GM18870 (cell line): ENCODE measurements around the gene GPR25.

Experiments used
- ATAC-seq: cut with Tn5 transposase; IDR thresholded peaks from one replicate; pipeline ENCODE4 v1.9.1; 2021; ENCODE audit warnings: moderate library complexity; ENCODE audit not compliant: unreplicated experiment

GPR25 gene

DNA sequence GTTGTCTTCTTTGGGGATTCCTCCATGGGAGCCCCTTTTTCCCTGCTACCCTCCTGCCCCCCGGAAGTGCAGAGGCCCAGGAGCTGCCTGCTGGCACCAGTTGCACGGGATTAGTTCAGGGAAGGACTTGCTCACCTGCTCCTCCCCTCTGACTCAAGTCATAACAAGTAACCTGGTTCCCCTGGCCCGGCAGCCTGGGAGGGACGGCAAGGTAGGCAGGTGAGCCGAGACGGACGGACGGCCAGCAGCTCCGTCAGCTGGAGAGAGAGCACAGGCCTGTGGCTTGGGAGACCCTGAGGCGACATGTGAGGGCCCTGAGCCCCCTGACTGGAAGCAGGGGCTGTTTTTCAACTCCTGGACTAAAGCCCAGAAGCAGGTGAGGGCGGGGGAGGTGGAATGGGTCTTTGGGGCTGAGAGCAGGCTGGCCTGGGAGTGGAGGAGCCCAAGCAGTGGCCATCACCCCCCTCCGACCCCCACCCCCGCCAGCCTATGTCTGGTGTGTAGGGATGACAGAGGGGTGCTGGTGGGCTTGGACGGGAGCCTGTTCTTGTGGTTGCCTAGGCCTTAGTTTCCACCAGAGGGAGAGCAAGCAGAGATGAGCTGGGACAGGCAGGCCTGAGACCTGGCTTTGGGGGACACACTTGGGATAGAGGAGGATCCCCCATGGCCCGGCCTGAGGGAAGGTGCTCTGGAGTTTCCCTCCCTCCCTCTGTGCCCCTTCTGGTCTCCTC lies 22.1 kb downstream of the GPR25 start, which contains the start of gene INAVA:
Gene INAVA, plus strand, starts transcription at position 189 of the 731 bp plus-strand sequence. CDS start 3,501 bp downstream, outside the sequence.
- ATAC-seq: no peak

DNA sequence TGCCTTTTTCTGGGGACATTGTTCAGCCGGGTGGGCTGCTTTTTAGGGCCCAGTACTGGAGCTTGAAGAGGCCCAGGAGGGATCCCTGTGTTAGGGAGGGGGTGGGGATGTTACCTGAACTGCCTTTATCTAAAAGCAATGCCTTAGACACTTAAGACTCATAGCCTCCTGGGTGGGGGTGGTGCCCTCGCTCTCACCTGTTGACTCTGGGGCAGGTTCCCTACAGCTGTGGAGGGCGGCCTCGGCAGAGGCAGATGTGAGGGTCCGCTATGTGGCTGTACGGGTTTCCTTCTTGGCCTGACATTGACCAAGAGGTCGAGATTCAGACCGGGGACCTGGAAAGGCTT lies 22.6 kb downstream of the GPR25 start:
- ATAC-seq: no peak

DNA sequence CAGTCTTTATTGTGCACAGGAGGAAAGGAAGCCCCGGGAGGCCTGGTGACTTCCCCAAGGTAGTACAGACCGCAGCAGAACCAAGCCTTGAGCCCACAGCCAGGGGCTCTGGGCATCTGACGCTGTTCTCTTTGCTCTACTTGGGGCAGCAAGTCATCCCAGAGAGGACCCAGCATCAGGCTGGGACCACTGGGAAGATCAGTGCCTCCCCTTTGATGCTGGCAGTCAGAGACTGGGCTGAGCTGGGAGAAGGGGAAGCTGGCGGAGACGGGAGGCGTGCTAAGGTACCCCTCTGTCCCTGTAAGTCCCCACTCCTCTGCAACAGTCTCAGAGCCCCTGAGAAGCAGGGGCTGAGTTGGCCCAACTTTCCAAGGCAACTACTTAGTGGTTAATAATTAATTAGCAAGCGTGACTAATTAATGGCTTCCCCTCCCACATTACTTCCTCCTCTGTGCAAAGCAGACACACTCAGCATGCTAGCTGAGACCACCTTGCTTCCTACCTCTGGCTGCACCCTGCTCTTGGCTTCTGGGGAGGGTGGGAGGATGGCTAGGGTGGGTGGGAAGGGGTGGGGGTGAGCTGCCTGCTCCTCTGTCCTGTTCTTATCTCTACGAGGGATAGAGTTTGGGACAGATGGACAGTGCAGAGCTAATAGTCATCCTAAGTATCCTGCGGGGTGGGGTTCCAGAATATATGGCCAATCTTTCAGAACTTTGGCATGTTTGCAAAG lies 23.2 kb downstream of the GPR25 start:
- ATAC-seq: peak; percentile 56

DNA sequence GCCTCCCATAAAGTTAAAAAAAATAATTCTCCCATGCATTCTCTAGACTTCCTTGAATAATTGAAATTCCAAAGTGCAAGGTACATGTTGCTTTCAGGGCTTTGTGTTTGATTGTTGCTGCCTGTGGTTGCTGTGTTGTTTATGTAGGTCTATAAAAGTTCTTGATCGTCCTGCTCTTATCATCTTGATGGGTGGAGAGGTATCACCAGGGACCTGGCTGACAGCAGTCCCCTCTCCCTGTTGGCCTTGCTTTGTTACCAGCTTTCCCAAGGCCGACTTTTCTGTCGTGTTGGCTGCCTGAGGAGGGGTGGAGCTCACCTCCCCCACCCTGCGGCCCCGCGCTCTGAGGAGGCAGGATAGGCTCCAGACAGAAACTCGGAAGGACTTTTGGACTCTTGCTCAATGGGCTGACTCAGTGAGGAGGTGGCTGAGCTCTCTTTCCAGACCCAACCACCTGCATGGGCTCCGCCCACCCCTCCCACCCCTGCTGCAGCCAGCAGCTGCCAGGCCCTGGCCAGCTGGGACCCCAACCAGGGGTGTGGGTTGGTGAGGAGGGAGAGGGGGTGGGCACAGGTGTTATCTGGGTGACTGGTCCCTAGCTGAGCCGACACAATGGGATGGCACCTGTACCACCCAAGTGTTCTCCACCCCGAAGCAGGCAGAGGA lies 23.9 kb downstream of the GPR25 start:
- ATAC-seq: no peak

- no peak for ATAC-seq
These were observed 24.5 kb downstream of the GPR25 start for GRCh38 chr1:200897259-200897658.

GRCh38 chr1:200899015-200899386 lies 26.2 kb downstream of the GPR25 start:
- ATAC-seq: no peak

DNA sequence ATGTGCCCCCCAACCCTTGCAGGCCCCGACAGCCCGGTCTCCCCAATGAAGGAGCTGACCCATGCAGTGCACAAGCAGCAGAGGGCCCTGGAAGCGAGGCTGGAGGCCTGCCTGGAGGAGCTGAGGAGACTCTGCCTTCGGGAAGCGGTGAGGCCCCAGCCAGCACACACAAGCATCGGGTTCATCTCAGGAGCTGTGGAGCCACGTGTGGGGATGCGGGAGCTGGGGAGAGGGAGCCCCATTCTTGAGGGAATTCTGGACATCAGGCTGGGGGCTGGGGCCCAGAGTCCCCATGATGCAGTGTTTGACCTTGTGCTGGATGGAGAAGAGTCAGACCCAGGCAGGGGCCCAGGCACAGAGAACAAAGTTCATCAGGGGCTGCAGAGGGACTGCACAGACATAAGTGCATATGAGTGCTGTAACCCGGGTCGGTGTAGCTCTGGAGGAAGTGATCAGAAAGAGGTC lies 26.7 kb downstream of the GPR25 start:
- ATAC-seq: no peak

- no peak for ATAC-seq
These were observed 27.4 kb downstream of the GPR25 start for GRCh38 chr1:200899954-200900867.

- ATAC-seq: no peak
These were observed 28.1 kb downstream of the GPR25 start for GRCh38 chr1:200900877-200901276.

DNA sequence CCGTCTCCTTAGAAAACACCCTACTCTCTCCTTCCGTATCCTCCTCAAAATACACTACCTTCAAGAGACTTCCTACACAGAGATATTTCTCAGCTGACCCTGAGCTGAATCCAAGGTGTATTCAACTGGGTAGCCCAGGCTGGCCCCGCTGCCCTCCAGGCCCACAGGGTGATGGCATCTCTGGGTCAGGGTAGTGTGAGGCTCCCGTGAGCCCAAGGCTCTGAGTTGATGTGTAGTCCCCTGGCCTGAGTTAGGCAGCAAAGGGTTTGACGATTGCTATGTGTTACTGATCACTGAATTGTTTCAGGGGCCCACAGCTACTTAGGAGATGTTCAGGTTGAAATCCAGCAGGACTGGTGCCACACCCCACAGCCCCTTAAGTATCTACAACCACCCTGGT lies 28.6 kb downstream of the GPR25 start:
- no peak for ATAC-seq

- ATAC-seq: no peak
These were observed 29.1 kb downstream of the GPR25 start for GRCh38 chr1:200901796-200902444.

DNA sequence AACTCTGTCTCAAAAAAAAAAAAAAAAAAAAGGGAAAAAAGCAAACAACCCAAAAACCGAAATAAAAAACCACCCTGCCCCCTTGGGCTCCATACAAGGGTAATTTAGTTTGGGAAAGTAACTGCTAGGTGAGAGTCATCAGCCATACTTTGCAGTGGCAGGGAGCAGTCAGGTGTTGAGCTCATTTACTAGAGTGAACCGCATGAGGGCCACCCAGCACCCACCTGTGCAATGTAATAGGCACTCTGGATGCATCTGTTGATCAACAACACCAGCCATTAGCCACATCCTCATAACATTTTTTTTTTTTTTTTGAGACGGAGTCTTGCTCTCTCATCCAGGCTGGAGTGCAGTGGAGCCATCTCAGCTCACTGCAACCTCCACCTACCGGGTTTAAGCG lies 31.0 kb downstream of the GPR25 start:
- no peak for ATAC-seq

DNA sequence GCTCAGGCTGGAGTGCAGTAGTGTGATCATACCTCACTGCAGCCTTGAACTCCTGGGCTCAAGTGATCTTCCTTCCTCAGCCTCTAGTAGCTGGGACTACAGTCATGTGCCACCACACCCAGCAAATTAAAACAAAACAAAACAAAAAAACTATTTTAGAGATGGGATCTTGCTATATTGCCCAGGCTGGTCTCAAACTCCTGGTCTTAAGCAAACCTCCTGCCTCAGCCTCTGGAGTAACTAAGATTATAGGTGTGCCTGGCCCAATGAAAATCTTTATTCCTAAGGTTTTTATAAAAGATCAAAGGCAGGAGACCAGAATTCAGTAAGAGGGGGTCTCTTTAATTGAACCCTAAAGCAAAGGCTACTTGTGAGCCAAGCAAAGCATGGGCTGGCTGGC lies 32.0 kb downstream of the GPR25 start:
- ATAC-seq: no peak

DNA sequence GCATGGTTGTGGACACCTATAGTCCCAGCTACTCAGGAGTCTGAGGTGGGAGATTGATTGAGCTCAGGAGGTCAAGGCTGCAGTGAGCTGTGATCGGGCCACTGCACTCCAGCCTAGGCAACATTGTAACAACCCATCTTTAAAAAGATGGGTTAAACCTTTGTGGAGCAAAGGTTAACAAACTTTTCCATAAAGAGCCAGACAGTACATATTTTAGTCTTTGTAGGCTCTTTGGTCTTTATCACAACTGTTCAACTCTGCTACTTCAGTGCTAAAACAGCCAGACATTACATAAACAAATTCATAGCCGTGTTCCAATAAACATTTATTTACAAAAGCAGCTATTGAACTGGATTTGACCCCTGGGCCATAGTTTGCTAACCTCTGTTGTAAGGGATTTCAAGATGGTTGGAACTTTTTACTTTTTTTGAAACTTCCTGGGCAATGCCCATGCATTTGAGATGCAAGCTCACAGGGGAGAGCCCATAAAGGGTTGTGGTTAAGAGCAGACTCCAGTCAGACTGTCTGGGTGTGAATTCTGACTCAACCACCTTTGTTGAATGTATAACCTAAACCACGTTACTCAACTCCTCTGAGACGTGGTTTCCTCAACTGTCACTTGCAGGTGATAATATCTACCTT lies 32.8 kb downstream of the GPR25 start:
- peak; percentile 34 for ATAC-seq

- no peak for ATAC-seq
These were observed 33.7 kb downstream of the GPR25 start for GRCh38 chr1:200906491-200906890.

DNA sequence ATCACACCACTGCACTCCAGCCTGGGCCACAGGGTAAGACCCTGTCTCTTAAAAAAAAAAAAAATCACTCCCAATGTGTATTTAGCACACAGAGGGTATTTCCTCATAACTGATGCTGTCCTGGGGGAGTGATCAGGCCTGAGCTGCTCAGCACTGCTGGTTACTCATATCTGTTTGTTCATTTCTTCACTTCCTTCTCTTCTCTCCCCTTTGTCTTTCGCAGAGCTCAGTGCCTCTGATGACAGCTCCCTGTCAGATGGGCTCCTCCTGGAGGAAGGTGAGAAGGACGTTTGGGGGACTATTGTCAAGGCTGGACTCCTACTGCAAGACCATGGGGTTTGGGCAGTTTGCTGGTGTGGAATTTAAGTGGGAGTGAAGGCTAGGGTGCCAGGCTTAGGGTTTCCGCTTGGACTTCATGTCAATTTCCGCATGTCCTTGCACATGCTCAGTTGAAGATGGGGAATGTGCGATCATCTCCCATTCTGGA lies 34.9 kb downstream of the GPR25 start:
- ATAC-seq: peak; percentile 69

DNA sequence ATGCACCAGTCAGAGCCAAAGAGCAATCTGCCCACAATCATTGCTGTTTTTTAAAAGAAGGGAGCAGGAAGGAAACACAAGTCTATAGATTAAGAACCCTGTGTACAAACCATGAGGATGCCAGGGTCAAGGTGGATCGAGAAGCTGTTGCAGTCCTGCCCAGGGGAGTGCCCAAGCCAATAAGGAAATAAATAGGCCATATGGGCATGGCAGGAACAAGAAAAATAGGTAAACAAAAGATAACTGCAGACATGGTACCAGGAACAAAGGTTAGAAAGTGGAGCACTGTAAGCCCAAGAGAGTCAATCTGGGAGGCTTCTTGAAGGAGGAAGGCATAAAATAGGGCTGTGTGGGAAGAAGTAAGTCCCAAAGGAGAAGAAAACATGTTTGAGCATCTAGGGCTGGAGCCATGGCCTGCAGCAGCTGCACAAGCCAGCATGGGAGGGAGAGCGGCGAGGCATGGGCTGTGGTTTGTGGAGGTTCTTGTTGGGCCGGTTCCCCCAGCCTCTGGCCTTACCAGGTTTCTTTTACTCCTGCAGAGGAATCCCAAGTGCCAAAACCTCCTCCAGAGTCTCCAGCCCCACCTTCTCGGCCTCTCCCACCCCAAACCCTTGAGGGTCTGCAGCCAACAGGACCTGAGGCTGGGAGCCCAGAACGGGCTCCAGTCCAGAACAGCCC lies 35.5 kb downstream of the GPR25 start:
- no peak for ATAC-seq

DNA sequence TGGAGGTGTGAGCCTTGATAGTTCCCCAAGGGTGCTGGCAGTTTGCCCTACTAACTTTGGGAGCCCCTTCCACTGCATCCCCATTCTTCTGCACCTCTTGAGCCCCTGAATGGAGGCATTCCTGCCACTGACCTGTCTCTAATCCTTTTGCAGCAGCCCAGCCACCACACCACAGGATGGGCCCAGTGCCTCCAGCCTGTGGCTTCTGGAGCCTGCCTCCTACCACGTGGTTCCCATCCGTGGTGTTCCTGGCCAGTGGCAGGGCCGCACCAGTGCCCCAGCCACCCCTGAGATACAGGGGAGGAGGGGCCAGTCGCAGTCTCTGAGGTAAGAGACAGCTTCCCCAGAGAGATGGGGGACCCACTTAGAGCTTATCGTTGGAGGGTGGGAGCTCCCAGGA lies 36.3 kb downstream of the GPR25 start:
- ATAC-seq: no peak

DNA sequence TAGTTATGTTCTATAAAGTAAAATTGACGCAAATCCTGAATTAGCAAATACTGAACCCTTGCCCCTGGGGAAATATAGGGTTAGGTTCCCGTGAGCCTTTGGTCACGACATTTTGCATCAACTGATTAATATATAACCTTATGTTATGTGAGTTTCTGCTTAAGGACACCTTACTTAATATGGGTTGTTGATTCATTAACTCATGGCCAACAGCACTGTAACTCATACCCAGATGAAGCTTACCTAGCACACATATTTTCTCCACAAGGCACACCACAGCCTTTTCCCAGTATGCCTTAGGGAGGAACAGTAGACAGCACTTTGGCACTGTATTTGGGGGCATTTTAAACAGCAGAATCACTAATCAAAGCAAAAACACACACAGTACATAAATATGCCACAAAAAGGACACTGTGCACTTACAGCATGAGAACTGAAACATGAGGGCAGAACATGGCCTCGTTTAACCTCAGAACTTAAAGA lies 37.0 kb downstream of the GPR25 start:
- ATAC-seq: peak; percentile 32
